DMS 273 (cell line): Measurements from ENCODE around the gene CDKN1B.
"Not testable (repeated sequence)": the region's sequence is repeated elsewhere in the genome, so short reads cannot be mapped to it uniquely, and the experiment has no call there.

Experiments used
- DNase-seq: peaks from one replicate; lab custom pipeline; 2025; ENCODE audit not compliant: unreplicated experiment; lab: John Stamatoyannopoulos, UW

The CDKN1B gene

GRCh38 chr12:12723681-12724420, 6.7 kb downstream of the CDKN1B start:
- peak; percentile 63 for DNase-seq

- peak; percentile 60 for DNase-seq
These were observed 7.4 kb downstream of the CDKN1B start for GRCh38 chr12:12724421-12725085.

- peak; percentile 98 for DNase-seq
These were observed 8.2 kb downstream of the CDKN1B start for GRCh38 chr12:12725086-12725955.

- no peak for DNase-seq
These were observed 8.9 kb downstream of the CDKN1B start for GRCh38 chr12:12725956-12726554.

GRCh38 chr12:12726555-12727093, 9.5 kb downstream of the CDKN1B start:
- DNase-seq: peak; percentile 34

GRCh38 chr12:12731178-12731577, 14.0 kb downstream of the CDKN1B start:
- DNase-seq: no peak

GRCh38 chr12:12731785-12732184, 14.6 kb downstream of the CDKN1B start:
- no peak for DNase-seq

GRCh38 chr12:12733118-12733517, 15.9 kb downstream of the CDKN1B start:
- DNase-seq: no peak

GRCh38 chr12:12734054-12734453, 16.9 kb downstream of the CDKN1B start:
- no peak for DNase-seq

GRCh38 chr12:12734561-12735071, 17.4 kb downstream of the CDKN1B start:
- DNase-seq: no peak

- no peak for DNase-seq
These were observed 18.1 kb downstream of the CDKN1B start for GRCh38 chr12:12735301-12735700.

GRCh38 chr12:12736759-12737676, 19.9 kb downstream of the CDKN1B start:
- DNase-seq: peak; percentile 43

GRCh38 chr12:12738152-12738551, 21.0 kb downstream of the CDKN1B start:
- DNase-seq: not testable (repeated sequence)

- DNase-seq: peak; percentile 33
These were observed 24.5 kb downstream of the CDKN1B start for GRCh38 chr12:12741660-12742059.

GRCh38 chr12:12744546-12745305, 27.6 kb downstream of the CDKN1B start:
- DNase-seq: no peak

GRCh38 chr12:12745576-12746211, 28.5 kb downstream of the CDKN1B start:
- no peak for DNase-seq

- DNase-seq: peak; percentile 26
These were observed 30.1 kb downstream of the CDKN1B start for GRCh38 chr12:12747278-12747677.

- DNase-seq: peak; percentile 19
These were observed 30.9 kb downstream of the CDKN1B start for GRCh38 chr12:12748044-12748443.
